8988T (cell line): Measurements from ENCODE around the gene DTNBP1.

Experiments used
- DNase-seq: peaks from one replicate; pipeline ENCODE4 v3.0.0; 2011

DTNBP1 gene

DNA sequence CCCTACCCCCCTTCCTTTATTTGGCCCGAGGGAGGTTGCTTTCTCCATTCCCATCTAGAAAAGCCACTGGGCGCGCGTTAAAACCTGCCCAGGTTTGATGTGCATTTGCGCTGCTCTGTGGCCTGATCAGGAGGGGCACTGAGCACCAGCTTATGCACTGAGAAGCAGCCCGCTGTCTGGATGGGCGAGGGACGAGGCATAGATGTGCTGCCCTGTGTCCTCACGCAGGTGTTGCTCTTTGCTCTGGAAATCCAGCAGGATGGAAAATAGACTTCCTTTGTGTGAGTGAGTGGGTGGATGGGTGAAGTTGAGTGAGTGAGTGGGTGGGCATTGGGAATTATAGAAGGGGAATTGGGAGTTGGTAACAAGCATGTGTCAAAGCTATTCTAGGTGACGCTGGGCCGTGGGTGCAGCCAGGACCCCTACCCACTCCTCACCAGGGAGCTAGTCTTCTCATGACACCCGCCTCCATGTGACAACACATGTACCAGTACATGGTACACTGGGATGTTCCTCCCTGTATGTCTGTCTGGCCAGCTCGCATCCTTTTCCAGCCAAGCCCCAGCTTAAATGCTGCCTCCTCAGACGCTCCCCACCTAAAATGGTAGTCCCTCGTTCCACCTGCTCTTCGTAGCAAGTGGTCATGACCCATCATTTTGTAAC, 162.6 kb downstream of the DTNBP1 start:
- no peak for DNase-seq

GRCh38 chr6:15499591-15499990, 163.2 kb downstream of the DTNBP1 start:
- no peak for DNase-seq

DNA sequence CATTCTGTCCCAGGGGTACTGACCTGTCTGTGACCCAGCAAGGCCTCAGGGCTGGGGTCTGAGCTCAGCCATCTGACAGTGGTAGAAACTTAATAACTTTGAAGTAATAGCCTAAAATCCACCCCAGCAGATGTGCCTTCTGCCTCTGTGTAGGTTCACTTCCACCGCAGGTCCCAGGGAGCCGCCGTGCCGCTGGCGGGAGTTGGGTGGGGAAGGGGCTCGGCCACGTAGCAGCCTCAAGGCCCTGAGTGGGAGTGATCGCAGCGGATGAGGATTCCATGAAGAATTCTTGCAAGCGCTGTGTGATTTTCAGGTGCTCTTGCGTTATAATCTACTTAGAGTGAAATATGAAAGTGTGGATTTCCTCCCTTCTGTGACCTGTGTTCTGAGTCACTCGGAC, 163.7 kb downstream of the DTNBP1 start:
- DNase-seq: no peak

DNA sequence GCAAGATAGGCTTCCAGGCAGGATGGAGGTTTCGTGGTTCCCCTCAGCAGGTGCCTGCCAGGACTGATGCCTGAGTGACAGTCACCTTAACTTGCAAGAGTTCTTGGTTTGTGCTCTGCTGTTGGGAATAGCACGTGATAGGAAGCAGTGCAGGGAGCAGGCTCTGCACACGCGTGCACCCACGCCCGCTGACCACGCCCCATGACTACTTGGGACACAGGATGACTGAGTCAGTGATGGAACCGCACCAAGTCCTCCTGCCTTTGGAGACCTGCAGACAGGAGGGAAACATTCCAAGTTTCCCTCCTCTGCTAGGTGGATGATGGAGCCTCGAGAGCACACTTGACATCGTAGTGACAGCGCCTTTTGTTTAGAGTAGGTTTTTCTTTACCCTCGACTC, 164.2 kb downstream of the DTNBP1 start:
- no peak for DNase-seq

DNA sequence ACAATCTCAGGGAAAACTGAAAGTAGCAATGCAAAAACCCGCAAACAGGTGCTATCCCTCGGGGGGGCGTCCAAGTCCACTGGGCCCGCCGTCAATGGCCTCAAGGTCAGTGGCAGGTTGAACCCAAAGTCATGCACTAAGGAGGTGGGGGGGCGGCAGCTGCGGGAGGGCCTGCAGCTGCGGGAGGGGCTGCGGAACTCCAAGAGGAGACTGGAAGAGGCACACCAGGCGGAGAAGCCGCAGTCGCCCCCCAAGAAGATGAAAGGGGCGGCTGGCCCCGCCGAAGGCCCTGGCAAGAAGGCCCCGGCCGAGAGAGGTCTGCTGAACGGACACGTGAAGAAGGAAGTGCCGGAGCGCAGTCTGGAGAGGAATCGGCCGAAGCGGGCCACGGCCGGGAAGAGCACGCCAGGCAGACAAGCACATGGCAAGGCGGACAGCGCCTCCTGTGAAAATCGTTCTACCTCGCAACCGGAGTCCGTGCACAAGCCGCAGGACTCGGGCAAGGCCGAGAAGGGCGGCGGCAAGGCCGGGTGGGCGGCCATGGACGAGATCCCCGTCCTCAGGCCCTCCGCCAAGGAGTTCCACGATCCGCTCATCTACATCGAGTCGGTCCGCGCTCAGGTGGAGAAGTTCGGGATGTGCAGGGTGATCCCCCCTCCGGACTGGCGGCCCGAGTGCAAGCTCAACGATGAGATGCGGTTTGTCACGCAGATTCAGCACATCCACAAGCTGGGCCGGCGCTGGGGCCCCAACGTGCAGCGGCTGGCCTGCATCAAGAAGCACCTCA, 166.3 kb downstream of the DTNBP1 start:
- DNase-seq: no peak

DNA sequence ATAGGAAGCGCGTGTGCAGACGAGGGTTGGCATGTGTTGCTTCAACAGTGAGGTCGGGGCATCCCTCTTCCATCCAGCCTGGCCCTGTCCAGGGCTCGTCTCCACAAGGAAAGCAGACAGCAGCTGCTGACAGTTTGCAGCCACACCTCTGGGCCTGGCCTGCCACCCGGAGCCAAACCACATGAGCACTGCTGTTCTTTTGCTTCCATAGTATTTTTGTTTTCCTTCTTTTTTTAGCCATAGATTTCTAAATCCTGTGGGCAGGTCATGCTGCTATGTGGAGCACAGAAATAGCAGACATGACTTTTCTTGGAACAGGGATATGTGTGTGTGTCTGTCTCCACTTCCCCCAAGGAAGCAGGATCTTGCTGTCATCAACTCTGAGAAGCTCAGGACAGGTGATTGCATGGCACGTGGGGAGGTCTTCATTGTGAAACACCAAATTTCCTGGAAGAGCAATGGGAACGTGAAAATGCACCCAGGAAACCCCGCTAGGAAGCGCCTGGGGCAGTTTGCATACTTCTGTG, 167.4 kb downstream of the DTNBP1 start:
- DNase-seq: no peak

DNA sequence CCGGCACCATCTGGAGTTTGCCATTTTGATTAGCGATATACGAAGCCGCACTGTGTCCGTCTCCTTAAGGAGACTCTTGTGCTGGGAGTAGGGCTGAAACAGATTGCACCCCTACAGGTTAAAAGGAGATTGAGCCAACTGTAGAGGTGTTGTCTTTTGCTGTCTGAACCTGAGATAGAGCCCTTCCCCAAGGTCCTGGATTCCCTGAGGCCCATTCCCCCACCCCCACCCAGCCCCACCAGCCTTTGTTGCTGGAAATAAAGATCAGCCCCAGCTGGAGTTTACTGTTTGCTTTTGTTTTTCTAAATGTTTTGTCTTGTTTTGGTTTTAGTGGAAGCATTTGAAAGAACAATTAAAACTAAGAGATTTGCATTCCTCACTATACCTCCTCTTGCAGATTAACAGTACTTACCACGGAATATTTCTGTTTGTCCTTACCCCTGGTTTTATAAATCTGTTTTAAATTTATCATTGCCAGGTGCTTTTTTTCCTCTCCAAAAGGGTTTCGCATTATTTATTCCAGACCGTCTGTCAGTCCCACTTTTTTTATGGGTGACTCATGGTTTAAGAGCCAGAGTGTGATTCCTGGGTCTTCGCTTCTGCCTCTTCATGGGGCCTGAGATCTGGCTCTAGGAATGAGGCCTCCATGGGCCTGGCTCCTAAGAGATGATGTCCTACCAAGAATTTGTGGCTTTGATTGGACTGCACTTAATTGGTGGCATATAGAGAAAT, 169.2 kb downstream of the DTNBP1 start:
- DNase-seq: no peak

- DNase-seq: no peak
Measured at GRCh38 chr6:15491986-15492269, 170.9 kb downstream of the DTNBP1 start.

GRCh38 chr6:15491255-15491985, 171.4 kb downstream of the DTNBP1 start:
- no peak for DNase-seq

DNA sequence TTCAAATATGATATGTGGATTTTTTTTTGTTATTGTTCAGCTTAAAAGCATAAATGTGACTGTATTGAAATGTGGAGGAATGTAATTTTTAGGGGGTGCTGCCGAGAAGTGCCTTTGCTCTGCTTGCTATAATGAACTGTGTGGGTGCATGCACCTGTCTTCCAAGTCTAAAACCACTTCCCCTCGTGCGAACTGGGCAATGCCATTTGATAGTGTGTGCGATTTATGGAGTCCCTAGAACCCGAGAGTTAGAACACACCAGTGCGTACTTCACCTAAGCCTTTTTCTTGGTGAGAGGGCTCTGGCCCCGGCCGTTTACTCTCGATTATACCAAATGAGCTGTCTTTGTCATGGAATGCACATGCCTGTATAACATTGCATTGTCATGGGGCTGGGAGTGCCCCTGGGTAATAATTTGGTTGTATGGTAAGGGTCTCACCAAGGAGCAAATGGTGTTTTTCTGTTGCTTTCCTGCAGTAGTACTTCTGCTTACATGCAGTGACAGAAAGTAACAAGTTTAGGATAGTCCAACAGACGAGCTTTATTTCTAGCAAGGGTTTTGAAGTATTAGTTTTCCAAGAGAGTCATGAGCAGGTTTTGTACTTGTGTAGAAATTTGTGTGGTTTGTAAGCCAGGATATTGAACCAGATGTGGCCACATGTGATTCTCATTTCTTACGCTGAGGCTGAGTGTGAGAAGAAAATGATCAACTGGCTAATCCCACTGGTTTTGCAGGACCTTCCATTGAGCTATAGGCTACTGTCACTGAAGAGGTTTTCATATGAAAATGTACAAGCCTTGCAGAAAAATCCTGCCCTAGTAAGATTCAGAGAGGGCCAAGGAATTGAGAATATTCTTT, 172.4 kb downstream of the DTNBP1 start:
- no peak for DNase-seq

GRCh38 chr6:15489261-15489962, 173.4 kb downstream of the DTNBP1 start:
- DNase-seq: no peak

- no peak for DNase-seq
Measured at GRCh38 chr6:15487262-15487661, 175.6 kb downstream of the DTNBP1 start.

DNA sequence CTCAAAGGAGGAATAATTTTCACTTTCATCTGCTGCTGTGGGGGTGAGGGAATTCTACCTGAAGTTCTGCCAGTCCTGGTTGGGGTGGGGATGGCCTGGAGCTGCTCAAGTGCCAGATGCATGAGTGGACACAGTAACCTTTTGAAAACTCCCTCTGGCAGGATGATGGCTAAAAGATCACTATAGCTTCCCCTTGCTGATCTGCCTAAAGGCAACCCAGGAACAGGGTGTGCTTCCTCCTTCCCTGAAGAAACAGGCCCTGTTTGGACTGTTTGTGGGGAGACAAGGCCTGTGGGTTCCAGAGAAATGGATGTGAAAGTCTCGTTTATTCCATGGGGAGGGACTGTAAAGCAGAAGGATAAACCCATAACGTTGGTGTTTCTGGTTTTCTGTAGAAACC, 176.9 kb downstream of the DTNBP1 start:
- no peak for DNase-seq

DNA sequence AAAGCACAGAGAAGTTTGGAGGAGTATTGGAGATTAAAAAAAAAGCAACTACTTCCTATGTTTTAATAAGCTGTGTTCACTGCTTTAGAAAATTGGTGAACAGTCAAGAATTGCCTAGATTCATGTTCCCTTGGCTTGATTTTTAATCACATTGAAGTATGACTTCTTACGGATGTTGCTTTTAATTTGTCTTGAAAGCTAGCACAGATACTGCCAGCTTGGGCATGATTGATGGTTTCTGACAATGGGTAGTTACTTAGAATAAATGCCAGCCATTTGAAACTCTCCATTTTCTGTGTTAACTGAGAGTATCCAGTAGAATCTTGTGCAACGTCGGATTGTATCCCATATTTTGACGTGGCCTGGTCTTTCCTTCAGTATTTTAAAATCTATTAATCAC, 178.0 kb downstream of the DTNBP1 start:
- no peak for DNase-seq

DNA sequence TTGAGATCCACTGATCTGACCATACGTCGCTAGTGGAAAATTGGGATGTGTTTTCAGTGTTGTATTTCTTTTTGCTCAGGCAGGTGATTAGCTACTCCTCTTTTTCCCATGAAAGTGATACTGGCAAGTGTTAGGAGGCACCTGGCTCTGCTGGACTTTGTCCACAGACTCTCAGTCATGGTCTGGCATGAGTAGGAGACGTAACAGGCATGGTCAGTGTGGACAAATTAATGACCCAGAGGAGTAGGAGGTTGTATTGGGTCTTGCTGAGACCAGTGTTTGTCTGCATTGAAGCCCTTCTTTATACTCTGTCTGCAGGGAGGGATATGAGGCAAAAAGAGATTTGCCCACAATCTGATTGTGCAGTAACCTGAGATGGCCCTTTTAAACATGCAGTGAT, 178.7 kb downstream of the DTNBP1 start:
- DNase-seq: no peak

DNA sequence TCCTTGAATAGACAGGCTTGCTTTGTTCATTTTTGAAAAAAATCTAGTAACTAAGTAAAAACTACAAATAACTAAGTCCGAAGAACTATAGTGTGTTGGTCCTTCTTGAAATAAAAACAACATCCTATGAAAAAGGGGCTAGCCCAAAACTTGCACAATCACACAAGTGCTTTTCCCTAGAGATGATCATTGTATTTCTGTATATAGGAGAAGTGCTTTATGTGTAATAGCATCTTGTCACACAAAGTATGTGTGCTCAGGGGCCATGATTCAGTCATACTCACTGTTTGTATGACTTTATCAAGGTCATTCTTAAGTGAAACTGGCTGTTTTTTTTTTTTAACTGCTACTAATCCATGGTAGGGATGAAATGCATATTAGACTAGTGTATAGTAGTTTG, 179.8 kb downstream of the DTNBP1 start:
- no peak for DNase-seq

GRCh38 chr6:15481390-15482291, 181.2 kb downstream of the DTNBP1 start:
- DNase-seq: no peak

DNA sequence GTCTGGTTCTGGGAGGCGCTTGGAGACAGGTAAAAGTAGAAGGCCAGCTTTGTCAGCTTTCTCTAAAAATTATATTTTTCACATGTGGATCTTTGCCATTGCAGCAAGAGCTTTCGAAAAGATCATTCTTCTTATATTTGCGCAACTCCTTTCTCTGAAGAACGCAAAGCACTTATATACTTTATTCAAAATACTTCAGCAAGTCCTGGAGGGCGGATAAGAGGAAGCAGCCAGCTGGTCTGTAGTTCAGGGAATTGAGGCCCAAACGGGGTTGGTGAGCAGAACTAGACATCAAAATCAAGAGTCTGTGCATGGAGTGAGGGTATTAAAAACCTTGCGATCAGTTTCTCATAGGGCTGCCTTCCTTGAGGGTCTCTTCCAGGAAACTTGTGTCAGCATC, 182.3 kb downstream of the DTNBP1 start:
- no peak for DNase-seq

GRCh38 chr6:15479761-15480160, 183.1 kb downstream of the DTNBP1 start:
- no peak for DNase-seq

- no peak for DNase-seq
Measured at GRCh38 chr6:15477746-15478145, 185.1 kb downstream of the DTNBP1 start.
